GM12874 (cell line): ENCODE results near the gene PTCD2.

Experiments
- CTCF ChIP-seq: IDR thresholded peaks from 2 replicates; pipeline ENCODE4 v1.5.1; 2011; ENCODE audit warnings: low read depth, mild to moderate bottlenecking, control low read depth, low read length, moderate library complexity; ENCODE audit not compliant: insufficient read depth

PTCD2 gene

GRCh38 chr5:72366324-72366976 lies 46.3 kb downstream of the PTCD2 start:
- peak; percentile 64 for TF ChIP-seq CTCF

- no peak for TF ChIP-seq CTCF
Observed at GRCh38 chr5:72368271-72368670, 48.1 kb downstream of the PTCD2 start.

- no peak for TF ChIP-seq CTCF
Observed at GRCh38 chr5:72369301-72369700, 49.1 kb downstream of the PTCD2 start.

GRCh38 chr5:72369711-72370110 lies 49.5 kb downstream of the PTCD2 start:
- TF ChIP-seq CTCF, result no peak

- no peak for TF ChIP-seq CTCF
Observed at GRCh38 chr5:72372331-72372730, 52.2 kb downstream of the PTCD2 start.

- no peak for TF ChIP-seq CTCF
Observed at GRCh38 chr5:72372923-72373322, 52.8 kb downstream of the PTCD2 start.

GRCh38 chr5:72374844-72375243 lies 54.7 kb downstream of the PTCD2 start:
- TF ChIP-seq CTCF, result no peak
